Measurements from ENCODE around the gene CNRIP1.

Gene CNRIP1

GRCh38 chr2:68253219-68254068, 66.3 kb downstream of the CNRIP1 start:
- in situ Hi-C loops (cut with MboI; ENCODE audit: low sequenced_read_pairs): no loop called here

- in situ Hi-C loops (cut with MboI; ENCODE audit: low sequenced_read_pairs): no loop called here
Observed at GRCh38 chr2:68252400-68253218, 67.1 kb downstream of the CNRIP1 start, which contains the start of gene PPP3R1. TSS of gene PPP3R1 (minus strand) at chr2:68252532. CDS start at chr2:68252127, 405 bp downstream.

GRCh38 chr2:68251855-68252399, 67.8 kb downstream of the CNRIP1 start:
- in situ Hi-C loops (cut with MboI; ENCODE audit: low sequenced_read_pairs): no loop called here

- in situ Hi-C loops (cut with MboI; ENCODE audit: low sequenced_read_pairs): no loop called here
Observed at GRCh38 chr2:68251187-68251854, 68.4 kb downstream of the CNRIP1 start.

- in situ Hi-C loops (cut with MboI; ENCODE audit: low sequenced_read_pairs): no loop called here
Observed at GRCh38 chr2:68250652-68251186, 69.0 kb downstream of the CNRIP1 start.

- in situ Hi-C loops (cut with MboI; ENCODE audit: low sequenced_read_pairs): no loop called here
Observed at GRCh38 chr2:68250196-68250595, 69.6 kb downstream of the CNRIP1 start.

- in situ Hi-C loops (cut with MboI; ENCODE audit: low sequenced_read_pairs): no loop called here
Observed at GRCh38 chr2:68248806-68249205, 70.9 kb downstream of the CNRIP1 start.

GRCh38 chr2:68248361-68248760, 71.4 kb downstream of the CNRIP1 start:
- in situ Hi-C loops (cut with MboI; ENCODE audit: low sequenced_read_pairs): no loop called here

- in situ Hi-C loops (cut with MboI; ENCODE audit: low sequenced_read_pairs): no loop called here
Observed at GRCh38 chr2:68246396-68246795, 73.4 kb downstream of the CNRIP1 start.

- in situ Hi-C loops (cut with MboI; ENCODE audit: low sequenced_read_pairs): no loop called here
Observed at GRCh38 chr2:68245672-68246071, 74.1 kb downstream of the CNRIP1 start.

- in situ Hi-C loops (cut with MboI; ENCODE audit: low sequenced_read_pairs): no loop called here
Observed at GRCh38 chr2:68245066-68245465, 74.7 kb downstream of the CNRIP1 start.

GRCh38 chr2:68244456-68244855, 75.3 kb downstream of the CNRIP1 start:
- in situ Hi-C loops (cut with MboI; ENCODE audit: low sequenced_read_pairs): no loop called here
